Keratinocyte (primary cell): ENCODE results near the gene SLC25A1. TPM values are rescaled to one million over a fixed set of nuclear protein-coding genes. Genes with fewer than 3 reads are reported as not detected.

Experiments
- DNase-seq: peaks from one replicate; pipeline ENCODE4 v3.0.0-alpha.2; 2011; ENCODE audit warnings: low read depth, missing footprints, low spot score
- FAIRE-seq: peaks from 2 replicates; lab custom pipeline; 2011; peaks lifted over from hg19 to GRCh38; lab: Jason Lieb, UNC
- H2AFZ ChIP-seq: 2 replicates; pipeline ENCODE4 v1.6.0; 2012; ENCODE audit warnings: low read length, control low read depth, inconsistent platforms; ENCODE audit not compliant: control insufficient read depth
- H3K27ac ChIP-seq: 2 replicates; pipeline ENCODE4 v1.5.1; 2011; ENCODE audit warnings: low read length; ENCODE audit not compliant: control insufficient read depth, insufficient read depth
- H3K27me3 ChIP-seq: 3 replicates; pipeline ENCODE4 v1.6.0; 2011; ENCODE audit warnings: low read length; ENCODE audit not compliant: control insufficient read depth, insufficient read depth; ENCODE audit errors: extremely low read depth
- H3K36me3 ChIP-seq, 2 experiments: 2 replicates in 1 of 2; 3 replicates in 1 of 2; pipeline ENCODE4 v1.5.1; 2011; ENCODE audit warnings: low read length in 2 of 2, mild to moderate bottlenecking in 1 of 2; ENCODE audit not compliant: control insufficient read depth in 2 of 2, insufficient read depth in 2 of 2; ENCODE audit errors: extremely low read depth in 1 of 2
- H3K4me1 ChIP-seq: 3 replicates; pipeline ENCODE4 v1.5.1; 2011; ENCODE audit warnings: low read length; ENCODE audit not compliant: control insufficient read depth, insufficient read depth; ENCODE audit errors: extremely low read depth
- H3K4me2 ChIP-seq: 3 replicates; pipeline ENCODE4 v1.6.0; 2011; ENCODE audit warnings: low read depth, low read length; ENCODE audit not compliant: control insufficient read depth, insufficient read depth; ENCODE audit errors: extremely low read depth
- H3K4me3 ChIP-seq, 3 experiments: fragments of 200-600 bp in 1 of 3; sonication (generic) in 1 of 3; 2 replicates in 2 of 3; 3 replicates in 1 of 3; pipeline ENCODE4 v1.5.1; 2011 to 2016; ENCODE audit warnings: low read length in 3 of 3, mild to moderate bottlenecking in 3 of 3, control low read depth in 2 of 3, inconsistent platforms in 1 of 3, low read depth in 1 of 3, mixed read lengths in 1 of 3, mixed run types in 1 of 3, moderate library complexity in 1 of 3; ENCODE audit not compliant: control insufficient read depth in 2 of 3, insufficient read depth in 2 of 3; ENCODE audit errors: extremely low read depth in 1 of 3
- H3K79me2 ChIP-seq: 2 replicates; pipeline ENCODE4 v1.6.0; 2012; ENCODE audit warnings: low read length; ENCODE audit not compliant: control insufficient read depth, insufficient read depth
- H3K9ac ChIP-seq: 3 replicates; pipeline ENCODE4 v1.6.0; 2011; ENCODE audit warnings: low read length; ENCODE audit not compliant: control insufficient read depth, insufficient read depth; ENCODE audit errors: extremely low read depth
- H3K9me1 ChIP-seq: 3 replicates; pipeline ENCODE4 v1.6.0; 2011; ENCODE audit warnings: low read length; ENCODE audit not compliant: control insufficient read depth, insufficient read depth; ENCODE audit errors: extremely low read depth
- H3K9me3 ChIP-seq: 2 replicates; pipeline ENCODE4 v1.5.1; 2012; ENCODE audit warnings: low read depth, low read length; ENCODE audit not compliant: control insufficient read depth
- H4K20me1 ChIP-seq: 3 replicates; pipeline ENCODE4 v1.6.0; 2011; ENCODE audit warnings: low read length; ENCODE audit not compliant: control insufficient read depth, insufficient read depth; ENCODE audit errors: extremely low read depth
- EZH2 ChIP-seq: IDR thresholded peaks from one replicate; pipeline ENCODE4 v1.6.1; 2012; ENCODE audit warnings: inconsistent platforms, mild to moderate bottlenecking, low read length, moderate library complexity
- dilution Hi-C: fragments of 300-500 bp; cut with MboI; formaldehyde crosslinking; loops from one replicate; pipeline ENCODE4 v1.7.0; 2020; ENCODE audit warnings: low sequenced_read_pairs; ENCODE audit not compliant: extremely low pct_ligation_motif_present
- polyA plus RNA-seq, 5 experiments: library from polyadenylated mRNA; depleted of rRNA in 3 of 5; stranded (reverse) in 3 of 5; stranded (forward) in 1 of 5; unstranded in 1 of 5; fragments of >200 nt; gene quantifications; 1 replicate in 1 of 5; 2 replicates in 3 of 5; 3 replicates in 1 of 5; pipeline versions ENCODE4 v1.2.1 to v1.2.3, GENCODE V29; 2011 to 2012; ENCODE audit warnings: missing spikeins in 2 of 5, low read depth in 1 of 5, low replicate concordance in 1 of 5
- TF ChIP-seq, protein P1 (sequence below), 3 experiments: IDR thresholded peaks in 1 of 3; conservative IDR thresholded peaks in 1 of 3; optimal IDR thresholded peaks in 1 of 3; 2 replicates in 2 of 3; 3 replicates in 1 of 3; pipeline versions ENCODE3 to v1.5.1; 2011; ENCODE audit warnings: low read length in 3 of 3, mild to moderate bottlenecking in 3 of 3, moderate library complexity in 2 of 3, control low read depth in 1 of 3, inconsistent platforms in 1 of 3; ENCODE audit not compliant: insufficient read depth in 2 of 3; ENCODE audit errors: extremely low read depth in 1 of 3

Gene SLC25A1
- polyA plus RNA-seq, 1 donor (not counting 4 experiments of a cell fraction or from before 2014, with no cell fraction given): 27.7 TPM

GRCh38 chr22:19187716-19188563, 9.4 kb upstream of the SLC25A1 start:
- no peaks in the 10 kb centered on the region for H3K79me2 ChIP-seq
- no peak overlapping the region for H3K27ac ChIP-seq
- DNase-seq: no peak
- no peak overlapping the region for H2AFZ ChIP-seq
- no peaks in the 10 kb centered on the region for H3K9me3 ChIP-seq
- dilution Hi-C loops: no loop called here
- no peak overlapping the region for H3K9ac ChIP-seq
- no peak overlapping the region for H3K4me2 ChIP-seq
- peaks cover 5% of the 10 kb centered on the region for H4K20me1 ChIP-seq
- H3K36me3 ChIP-seq: peaks cover 7 to 12% of the 10 kb centered on the region in 2 experiments
- H3K4me3 ChIP-seq: no peak overlapping the region
- no peak for FAIRE-seq
- TF ChIP-seq, protein P1, sequence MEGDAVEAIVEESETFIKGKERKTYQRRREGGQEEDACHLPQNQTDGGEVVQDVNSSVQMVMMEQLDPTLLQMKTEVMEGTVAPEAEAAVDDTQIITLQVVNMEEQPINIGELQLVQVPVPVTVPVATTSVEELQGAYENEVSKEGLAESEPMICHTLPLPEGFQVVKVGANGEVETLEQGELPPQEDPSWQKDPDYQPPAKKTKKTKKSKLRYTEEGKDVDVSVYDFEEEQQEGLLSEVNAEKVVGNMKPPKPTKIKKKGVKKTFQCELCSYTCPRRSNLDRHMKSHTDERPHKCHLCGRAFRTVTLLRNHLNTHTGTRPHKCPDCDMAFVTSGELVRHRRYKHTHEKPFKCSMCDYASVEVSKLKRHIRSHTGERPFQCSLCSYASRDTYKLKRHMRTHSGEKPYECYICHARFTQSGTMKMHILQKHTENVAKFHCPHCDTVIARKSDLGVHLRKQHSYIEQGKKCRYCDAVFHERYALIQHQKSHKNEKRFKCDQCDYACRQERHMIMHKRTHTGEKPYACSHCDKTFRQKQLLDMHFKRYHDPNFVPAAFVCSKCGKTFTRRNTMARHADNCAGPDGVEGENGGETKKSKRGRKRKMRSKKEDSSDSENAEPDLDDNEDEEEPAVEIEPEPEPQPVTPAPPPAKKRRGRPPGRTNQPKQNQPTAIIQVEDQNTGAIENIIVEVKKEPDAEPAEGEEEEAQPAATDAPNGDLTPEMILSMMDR (optimal IDR thresholded peaks at IDR 0.05 in 1 of 3, IDR thresholded peaks at IDR 0.05 in 1 of 3, conservative IDR thresholded peaks at IDR 0.05 in 1 of 3; ENCODE audit: extremely low read depth in 1 of 3, insufficient read depth in 2 of 3, low read length in 3 of 3): no peak
- no peak for TF ChIP-seq EZH2
- H3K9me1 ChIP-seq: no peaks in the 10 kb centered on the region
- H3K4me1 ChIP-seq: no peaks in the 10 kb centered on the region
- H3K27me3 ChIP-seq: no peaks in the 10 kb centered on the region

GRCh38 chr22:19184276-19184997, 5.9 kb upstream of the SLC25A1 start:
- TF ChIP-seq EZH2: no peak
- TF ChIP-seq, protein P1 (optimal IDR thresholded peaks at IDR 0.05 in 1 of 3, IDR thresholded peaks at IDR 0.05 in 1 of 3, conservative IDR thresholded peaks at IDR 0.05 in 1 of 3; ENCODE audit: extremely low read depth in 1 of 3, insufficient read depth in 2 of 3, low read length in 3 of 3): no peak
- Histone ChIP-seq H3K4me3 (no peak overlapping the region), H4K20me1 (peaks cover 5% of the 10 kb centered on the region), H3K9me1 (no peaks in the 10 kb centered on the region), H3K4me2 (no peak overlapping the region), H3K27me3 (no peaks in the 10 kb centered on the region), H3K79me2 (no peaks in the 10 kb centered on the region), H3K36me3 (peaks cover 4 to 7% of the 10 kb centered on the region in 2 experiments), H2AFZ (no peak overlapping the region), H3K9me3 (no peaks in the 10 kb centered on the region), H3K4me1 (no peaks in the 10 kb centered on the region), H3K9ac (no peak overlapping the region), H3K27ac (no peak overlapping the region)
- FAIRE-seq (no peak), DNase-seq (no peak)
- dilution Hi-C loops: no loop called here
